ENCODE measurements around the gene COL5A1.

DNA sequence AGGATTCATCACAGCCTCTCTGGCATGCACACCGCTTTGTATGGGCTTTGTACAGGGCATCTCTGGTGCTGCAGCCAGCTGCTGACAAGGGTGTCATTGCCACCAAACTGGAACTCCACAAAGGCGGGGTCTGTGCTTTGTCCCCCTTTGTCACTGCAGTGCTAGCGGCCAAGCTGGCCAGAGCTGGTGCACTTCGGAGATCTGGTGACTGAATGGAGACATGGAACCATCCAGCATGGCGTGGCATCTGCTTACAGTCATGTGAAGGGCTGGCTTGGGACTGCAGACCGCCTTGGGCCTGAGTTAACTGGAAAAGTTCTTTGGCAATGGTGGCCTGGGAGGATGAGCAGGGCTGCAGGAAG lies 18.7 kb upstream of the COL5A1 start:
- TF ChIP-seq POLR2A (IDR thresholded peaks at IDR 0.05), result no peak
- TF ChIP-seq, protein P1, sequence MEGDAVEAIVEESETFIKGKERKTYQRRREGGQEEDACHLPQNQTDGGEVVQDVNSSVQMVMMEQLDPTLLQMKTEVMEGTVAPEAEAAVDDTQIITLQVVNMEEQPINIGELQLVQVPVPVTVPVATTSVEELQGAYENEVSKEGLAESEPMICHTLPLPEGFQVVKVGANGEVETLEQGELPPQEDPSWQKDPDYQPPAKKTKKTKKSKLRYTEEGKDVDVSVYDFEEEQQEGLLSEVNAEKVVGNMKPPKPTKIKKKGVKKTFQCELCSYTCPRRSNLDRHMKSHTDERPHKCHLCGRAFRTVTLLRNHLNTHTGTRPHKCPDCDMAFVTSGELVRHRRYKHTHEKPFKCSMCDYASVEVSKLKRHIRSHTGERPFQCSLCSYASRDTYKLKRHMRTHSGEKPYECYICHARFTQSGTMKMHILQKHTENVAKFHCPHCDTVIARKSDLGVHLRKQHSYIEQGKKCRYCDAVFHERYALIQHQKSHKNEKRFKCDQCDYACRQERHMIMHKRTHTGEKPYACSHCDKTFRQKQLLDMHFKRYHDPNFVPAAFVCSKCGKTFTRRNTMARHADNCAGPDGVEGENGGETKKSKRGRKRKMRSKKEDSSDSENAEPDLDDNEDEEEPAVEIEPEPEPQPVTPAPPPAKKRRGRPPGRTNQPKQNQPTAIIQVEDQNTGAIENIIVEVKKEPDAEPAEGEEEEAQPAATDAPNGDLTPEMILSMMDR (IDR thresholded peaks at IDR 0.05), result no peak
